Sigmoid colon (tissue), 4 donors: Measurements from ENCODE around the gene ZFYVE9.

Source experiments
- POLR2A ChIP-seq, 2 donors: fragments of 450-650 bp; IDR thresholded peaks; one replicate each; pipeline ENCODE4 v1.6.1; 2016; ENCODE audit warnings: antibody characterized with exemption in 2 of 2, mild to moderate bottlenecking in 2 of 2, moderate library complexity in 2 of 2
- POLR2AphosphoS5 ChIP-seq, 4 donors: sonication (generic); formaldehyde crosslinking; IDR thresholded peaks; one replicate each; pipeline ENCODE4 v1.6.1; 2017; ENCODE audit warnings: antibody characterized with exemption in 4 of 4
- TF ChIP-seq, protein P1 (sequence below), 4 experiments: fragments of 450-650 bp in 3 of 4; fragments of 200-600 bp in 1 of 4; IDR thresholded peaks; one replicate each; pipeline ENCODE4 v1.5.1; 2016 to 2019; ENCODE audit warnings: antibody characterized with exemption in 4 of 4, mild to moderate bottlenecking in 3 of 4, moderate library complexity in 2 of 4

DNA sequence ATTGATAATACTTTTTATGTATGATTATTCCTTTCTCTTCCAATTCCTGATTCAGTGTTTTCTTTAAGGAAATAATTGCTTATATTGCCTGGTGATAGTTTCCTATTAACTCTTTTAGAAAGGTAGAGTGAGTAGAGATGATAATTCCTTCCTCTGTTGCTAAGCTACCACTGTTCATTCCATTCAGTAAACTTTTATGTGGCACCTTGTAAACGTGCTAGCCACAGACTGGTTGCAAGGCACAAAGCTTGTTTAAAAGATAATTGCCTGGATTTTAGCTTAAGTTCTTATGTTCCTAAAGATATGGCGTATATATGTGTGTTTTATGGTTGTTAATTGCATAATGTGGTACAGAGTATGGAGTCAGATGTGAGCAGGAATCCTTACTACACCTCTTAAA, 3.2 kb downstream of the ZFYVE9 start:
- no peak for TF ChIP-seq POLR2A (IDR thresholded peaks at IDR 0.05)
- TF ChIP-seq, protein P1, sequence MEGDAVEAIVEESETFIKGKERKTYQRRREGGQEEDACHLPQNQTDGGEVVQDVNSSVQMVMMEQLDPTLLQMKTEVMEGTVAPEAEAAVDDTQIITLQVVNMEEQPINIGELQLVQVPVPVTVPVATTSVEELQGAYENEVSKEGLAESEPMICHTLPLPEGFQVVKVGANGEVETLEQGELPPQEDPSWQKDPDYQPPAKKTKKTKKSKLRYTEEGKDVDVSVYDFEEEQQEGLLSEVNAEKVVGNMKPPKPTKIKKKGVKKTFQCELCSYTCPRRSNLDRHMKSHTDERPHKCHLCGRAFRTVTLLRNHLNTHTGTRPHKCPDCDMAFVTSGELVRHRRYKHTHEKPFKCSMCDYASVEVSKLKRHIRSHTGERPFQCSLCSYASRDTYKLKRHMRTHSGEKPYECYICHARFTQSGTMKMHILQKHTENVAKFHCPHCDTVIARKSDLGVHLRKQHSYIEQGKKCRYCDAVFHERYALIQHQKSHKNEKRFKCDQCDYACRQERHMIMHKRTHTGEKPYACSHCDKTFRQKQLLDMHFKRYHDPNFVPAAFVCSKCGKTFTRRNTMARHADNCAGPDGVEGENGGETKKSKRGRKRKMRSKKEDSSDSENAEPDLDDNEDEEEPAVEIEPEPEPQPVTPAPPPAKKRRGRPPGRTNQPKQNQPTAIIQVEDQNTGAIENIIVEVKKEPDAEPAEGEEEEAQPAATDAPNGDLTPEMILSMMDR (IDR thresholded peaks at IDR 0.05): no peak
- TF ChIP-seq POLR2AphosphoS5 (IDR thresholded peaks at IDR 0.05): no peak
